ENCODE measurements around the gene WWTR1.

- TF ChIP-seq SUZ12 (IDR thresholded peaks at IDR 0.05; ENCODE audit: low read length), result no peak
- no peak for TF ChIP-seq ZNF274 (IDR thresholded peaks at IDR 0.05; ENCODE audit: borderline replicate concordance, extremely low read depth, low read length)
- TF ChIP-seq SIN3A (conservative IDR thresholded peaks at IDR 0.05 in 1 of 2, IDR thresholded peaks at IDR 0.05 in 1 of 2; ENCODE audit: low read depth in 1 of 2, low read length in 2 of 2), result no peak
- TF ChIP-seq JUND (IDR thresholded peaks at IDR 0.05; ENCODE audit: low read length), result no peak
- no peak for TF ChIP-seq CHD7 (IDR thresholded peaks at IDR 0.05; ENCODE audit: insufficient replicate concordance, low read length)
- TF ChIP-seq, protein P1, sequence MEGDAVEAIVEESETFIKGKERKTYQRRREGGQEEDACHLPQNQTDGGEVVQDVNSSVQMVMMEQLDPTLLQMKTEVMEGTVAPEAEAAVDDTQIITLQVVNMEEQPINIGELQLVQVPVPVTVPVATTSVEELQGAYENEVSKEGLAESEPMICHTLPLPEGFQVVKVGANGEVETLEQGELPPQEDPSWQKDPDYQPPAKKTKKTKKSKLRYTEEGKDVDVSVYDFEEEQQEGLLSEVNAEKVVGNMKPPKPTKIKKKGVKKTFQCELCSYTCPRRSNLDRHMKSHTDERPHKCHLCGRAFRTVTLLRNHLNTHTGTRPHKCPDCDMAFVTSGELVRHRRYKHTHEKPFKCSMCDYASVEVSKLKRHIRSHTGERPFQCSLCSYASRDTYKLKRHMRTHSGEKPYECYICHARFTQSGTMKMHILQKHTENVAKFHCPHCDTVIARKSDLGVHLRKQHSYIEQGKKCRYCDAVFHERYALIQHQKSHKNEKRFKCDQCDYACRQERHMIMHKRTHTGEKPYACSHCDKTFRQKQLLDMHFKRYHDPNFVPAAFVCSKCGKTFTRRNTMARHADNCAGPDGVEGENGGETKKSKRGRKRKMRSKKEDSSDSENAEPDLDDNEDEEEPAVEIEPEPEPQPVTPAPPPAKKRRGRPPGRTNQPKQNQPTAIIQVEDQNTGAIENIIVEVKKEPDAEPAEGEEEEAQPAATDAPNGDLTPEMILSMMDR (IDR thresholded peaks at IDR 0.05; ENCODE audit: control extremely low read depth in 1 of 3, insufficient read depth in 1 of 3, low read depth in 1 of 3, low read length in 3 of 3), result no peak
- no peak for TF ChIP-seq EZH2 (IDR thresholded peaks at IDR 0.05; ENCODE audit: low read depth, low read length, severe bottlenecking)
- TF ChIP-seq CHD1 (IDR thresholded peaks at IDR 0.05; ENCODE audit: low read depth, low read length), result no peak
- no peak for TF ChIP-seq KDM1A (IDR thresholded peaks at IDR 0.05; ENCODE audit: borderline replicate concordance, low read length)
- no peak for TF ChIP-seq HDAC2 (IDR thresholded peaks at IDR 0.05; ENCODE audit: borderline replicate concordance in 1 of 2, low read depth in 2 of 2, low read length in 2 of 2)
- TF ChIP-seq, protein P2, sequence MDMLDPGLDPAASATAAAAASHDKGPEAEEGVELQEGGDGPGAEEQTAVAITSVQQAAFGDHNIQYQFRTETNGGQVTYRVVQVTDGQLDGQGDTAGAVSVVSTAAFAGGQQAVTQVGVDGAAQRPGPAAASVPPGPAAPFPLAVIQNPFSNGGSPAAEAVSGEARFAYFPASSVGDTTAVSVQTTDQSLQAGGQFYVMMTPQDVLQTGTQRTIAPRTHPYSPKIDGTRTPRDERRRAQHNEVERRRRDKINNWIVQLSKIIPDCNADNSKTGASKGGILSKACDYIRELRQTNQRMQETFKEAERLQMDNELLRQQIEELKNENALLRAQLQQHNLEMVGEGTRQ (IDR thresholded peaks at IDR 0.05; ENCODE audit: low read length), result no peak
- TF ChIP-seq POLR2AphosphoS5 (IDR thresholded peaks at IDR 0.05; ENCODE audit: low read depth, low read length), result no peak
- no peak for TF ChIP-seq TCF12 (IDR thresholded peaks at IDR 0.05; ENCODE audit: low read depth, low read length)
- TF ChIP-seq, protein P3, sequence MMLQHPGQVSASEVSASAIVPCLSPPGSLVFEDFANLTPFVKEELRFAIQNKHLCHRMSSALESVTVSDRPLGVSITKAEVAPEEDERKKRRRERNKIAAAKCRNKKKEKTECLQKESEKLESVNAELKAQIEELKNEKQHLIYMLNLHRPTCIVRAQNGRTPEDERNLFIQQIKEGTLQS (IDR thresholded peaks at IDR 0.05; ENCODE audit: insufficient read depth, low read depth, low read length), result no peak
These were observed 48.2 kb downstream of the WWTR1 start for GRCh38 chr3:149609595-149609994.
